Liver (tissue), 9 donors: ENCODE data around the gene ATP6V0D1. TPM values are rescaled to one million over a fixed set of nuclear protein-coding genes. Genes with fewer than 3 reads are reported as not detected.

ENCODE experiments used
- DNase-seq: peaks from one replicate; pipeline ENCODE4 v3.0.0-alpha.2; 2017; ENCODE audit warnings: low spot score
- H3K27ac ChIP-seq, 2 donors: one replicate each; pipeline ENCODE4 v1.7.0; 2013; ENCODE audit warnings: inconsistent platforms in 2 of 2, low read length in 2 of 2, control low read depth in 1 of 2, low read depth in 1 of 2, mild to moderate bottlenecking in 1 of 2
- H3K27me3 ChIP-seq, 4 donors: one replicate each; pipeline versions ENCODE4 v1.6.1 to v1.7.0; 2013; ENCODE audit warnings: low read length in 3 of 4, inconsistent platforms in 1 of 4, mild to moderate bottlenecking in 1 of 4, moderate library complexity in 1 of 4; ENCODE audit not compliant: control insufficient read depth in 4 of 4, insufficient read depth in 4 of 4
- H3K36me3 ChIP-seq, 4 donors: one replicate each; pipeline versions ENCODE4 v1.6.1 to v1.7.0; 2013; ENCODE audit warnings: low read length in 3 of 4, mild to moderate bottlenecking in 3 of 4, low read depth in 1 of 4, moderate library complexity in 1 of 4; ENCODE audit not compliant: control insufficient read depth in 4 of 4, insufficient read depth in 3 of 4
- H3K4me1 ChIP-seq, 4 donors: one replicate each; pipeline versions ENCODE4 v1.6.1 to v1.7.0; 2013; ENCODE audit warnings: low read length in 3 of 4, mild to moderate bottlenecking in 3 of 4, moderate library complexity in 1 of 4; ENCODE audit not compliant: control insufficient read depth in 4 of 4, insufficient read depth in 4 of 4
- H3K4me3 ChIP-seq, 3 donors: one replicate each; pipeline versions ENCODE4 v1.6.1 to v1.7.0; 2013; ENCODE audit warnings: low read length in 3 of 3, control low read depth in 1 of 3, low read depth in 1 of 3, mild to moderate bottlenecking in 1 of 3
- H3K9ac ChIP-seq, 2 donors: one replicate each; pipeline ENCODE4 v1.7.0; 2013; ENCODE audit warnings: low read length in 2 of 2, mild to moderate bottlenecking in 2 of 2, moderate library complexity in 2 of 2, control low read depth in 1 of 2, low read depth in 1 of 2
- H3K9me3 ChIP-seq, 4 donors: one replicate each; pipeline versions ENCODE4 v1.6.1 to v1.7.0; 2013; ENCODE audit warnings: low read length in 3 of 4; ENCODE audit not compliant: control insufficient read depth in 4 of 4
- ATF3 ChIP-seq: IDR thresholded peaks from 2 replicates; pipeline ENCODE4 v1.6.1; 2016; ENCODE audit warnings: antibody characterized with exemption
- CTCF ChIP-seq: fragments of 150-350 bp; IDR thresholded peaks from 2 replicates; pipeline ENCODE4 v1.5.1; 2017; ENCODE audit warnings: improper control_type of control experiment, low read depth, low read length; ENCODE audit not compliant: missing input control
- EGR1 ChIP-seq, 2 donors: IDR thresholded peaks; 2 replicates each; pipeline ENCODE4 v1.6.1; 2016 to 2018; ENCODE audit warnings: antibody characterized with exemption in 2 of 2, low read depth in 2 of 2
- FOXA1 ChIP-seq: IDR thresholded peaks from 2 replicates; pipeline ENCODE4 v1.6.1; 2016; ENCODE audit warnings: antibody characterized with exemption
- FOXA2 ChIP-seq: IDR thresholded peaks from 2 replicates; pipeline ENCODE4 v1.6.1; 2016; ENCODE audit warnings: antibody characterized with exemption
- GABPA ChIP-seq, 2 donors: IDR thresholded peaks in 1 of 2; conservative IDR thresholded peaks in 1 of 2; 2 replicates each; pipeline ENCODE4 v1.6.1; 2016; ENCODE audit warnings: antibody characterized with exemption in 2 of 2, mild to moderate bottlenecking in 1 of 2, moderate library complexity in 1 of 2
- HNF4A ChIP-seq, 2 donors: conservative IDR thresholded peaks; 2 replicates each; pipeline ENCODE4 v1.6.1; 2016; ENCODE audit warnings: antibody characterized with exemption in 2 of 2, mild to moderate bottlenecking in 2 of 2
- HNF4G ChIP-seq: IDR thresholded peaks from 2 replicates; pipeline ENCODE4 v1.6.1; 2016; ENCODE audit warnings: antibody characterized with exemption
- MAX ChIP-seq: IDR thresholded peaks from 2 replicates; pipeline ENCODE4 v1.6.1; 2016; ENCODE audit warnings: antibody characterized with exemption
- RAD21 ChIP-seq, 2 donors: IDR thresholded peaks; 2 replicates each; pipeline ENCODE4 v1.6.1; 2016; ENCODE audit warnings: antibody characterized with exemption in 2 of 2, mild to moderate bottlenecking in 2 of 2
- REST ChIP-seq: IDR thresholded peaks from 2 replicates; pipeline ENCODE4 v1.6.1; 2016; ENCODE audit warnings: antibody characterized with exemption, mild to moderate bottlenecking
- RXRA ChIP-seq, 2 donors: IDR thresholded peaks; 2 replicates each; pipeline ENCODE4 v1.6.1; 2017 to 2018; ENCODE audit warnings: antibody characterized with exemption in 2 of 2, mild to moderate bottlenecking in 1 of 2
- SP1 ChIP-seq: IDR thresholded peaks from 2 replicates; pipeline ENCODE4 v1.6.1; 2018; ENCODE audit warnings: antibody characterized with exemption, mild to moderate bottlenecking
- TAF1 ChIP-seq: conservative IDR thresholded peaks from 2 replicates; pipeline ENCODE4 v1.6.1; 2016; ENCODE audit warnings: antibody characterized with exemption, mild to moderate bottlenecking
- YY1 ChIP-seq: IDR thresholded peaks from 2 replicates; pipeline ENCODE4 v1.6.1; 2016; ENCODE audit warnings: antibody characterized with exemption, mild to moderate bottlenecking
- ZBTB33 ChIP-seq: IDR thresholded peaks from 2 replicates; pipeline ENCODE4 v1.6.1; 2016; ENCODE audit warnings: antibody characterized with exemption
- WGBS: extraction: QIAGEN DNeasy Blood & Tissue Kit; methylation state at CpG from one replicate; pipeline ENCODE4 v1.1.7; 2013; 5-methylcytosine and 5-hydroxymethylcytosine counted together
- polyA plus RNA-seq, 2 donors: library from polyadenylated mRNA; stranded (reverse) in 1 of 2; unstranded in 1 of 2; fragments of 200-250 nt in 1 of 2; fragments of >200 nt in 1 of 2; fragmentation: Nextera tagmentation in 1 of 2; extraction: Ambion mirVana in 1 of 2; gene quantifications; one replicate each; pipeline versions ENCODE4 v1.2.1 to v1.2.3, GENCODE V29; 2013 to 2015
- total RNA-seq, 2 donors: library from RNA; depleted of rRNA; stranded (reverse); fragments of >200 nt; gene quantifications; one replicate each; pipeline ENCODE4 v1.2.3, GENCODE V29; 2014
- donor health status: healthy.
- donor health status: healthy.
- donor health status: healthy.
- donor health status: healthy.
- donor health status: healthy.

Gene ATP6V0D1
- total and polyA plus RNA-seq, 4 donors: 47.6 to 80.2 (median 66.6) TPM

- Histone ChIP-seq H3K4me1 (peaks cover 12 to 49% (median 31%) of the 10 kb centered on the region in 4 donors), H3K27ac (no peak overlapping the region), H3K36me3 (peaks cover 0 to 7% (median 5%) of the 10 kb centered on the region in 4 donors), H3K9ac (no peak overlapping the region), H3K27me3 (no peaks in the 10 kb centered on the region), H3K9me3 (no peaks in the 10 kb centered on the region), H3K4me3 (no peak overlapping the region)
- 53% methylated on average over 6 of the region's 6 CpGs for WGBS
- TF ChIP-seq RXRA (IDR thresholded peaks at IDR 0.05) (no peak), RAD21 (IDR thresholded peaks at IDR 0.05) (peak; percentile 31 to 57), CTCF (peak; percentile 40), FOXA1 (no peak)
- DNase-seq: no peak
These were observed 24.4 kb downstream of the ATP6V0D1 start for GRCh38 chr16:67456391-67457081.

- Histone ChIP-seq H3K27me3 (no peaks in the 10 kb centered on the region), H3K4me1 (peaks cover 15 to 56% (median 30%) of the 10 kb centered on the region in 4 donors), H3K9me3 (no peaks in the 10 kb centered on the region), H3K9ac (no peak overlapping the region), H3K36me3 (peaks cover 0 to 9% (median 5%) of the 10 kb centered on the region in 4 donors), H3K27ac (no peak overlapping the region), H3K4me3 (no peak overlapping the region)
- 97% methylated on average over 6 of the region's 6 CpGs for WGBS
- TF ChIP-seq ZBTB33 (no peak), SP1 (no peak), FOXA2 (no peak), GABPA (IDR thresholded peaks at IDR 0.05 in 1 of 2, conservative IDR thresholded peaks at IDR 0.05 in 1 of 2) (no peak), REST (no peak), YY1 (no peak), HNF4A (conservative IDR thresholded peaks at IDR 0.05) (no peak), RXRA (IDR thresholded peaks at IDR 0.05) (no peak), HNF4G (no peak), MAX (no peak), ATF3 (no peak), CTCF (no peak), FOXA1 (no peak), TAF1 (no peak), EGR1 (IDR thresholded peaks at IDR 0.05; ENCODE audit: low read depth in 2 of 2) (no peak)
- DNase-seq: no peak
These were observed 26.1 kb downstream of the ATP6V0D1 start for GRCh38 chr16:67454852-67455251.
